NCI-H1105 (cell line): Measurements from ENCODE around the gene RAB32.
"Not testable (repeated sequence)": the region's sequence is repeated elsewhere in the genome, so short reads cannot be mapped to it uniquely, and the experiment has no call there.

Experiments
- DNase-seq: peaks from one replicate; lab custom pipeline; 2025; lab: John Stamatoyannopoulos, UW

RAB32 gene

GRCh38 chr6:146543211-146543939 is at the start of gene RAB32:
Gene RAB32, plus strand, starts transcription at chr6:146543833. Its CDS starts 39 bp downstream, at chr6:146543872.
- no peak for DNase-seq

GRCh38 chr6:146498309-146498708 is 45.3 kb upstream of the RAB32 start:
- no peak for DNase-seq

- no peak for DNase-seq
Observed at GRCh38 chr6:146503096-146503495, 40.5 kb upstream of the RAB32 start.

- no peak for DNase-seq
Observed at GRCh38 chr6:146515212-146515611, 28.4 kb upstream of the RAB32 start.

GRCh38 chr6:146526192-146526591 is 17.4 kb upstream of the RAB32 start:
- DNase-seq: no peak

- DNase-seq: no peak
Observed at GRCh38 chr6:146532702-146533101, 10.9 kb upstream of the RAB32 start.

GRCh38 chr6:146542881-146543210 is 787 bp upstream of the RAB32 start:
- DNase-seq: no peak

GRCh38 chr6:146543940-146544615 is 445 bp downstream of the RAB32 start:
- DNase-seq: no peak

- DNase-seq: no peak
Observed at GRCh38 chr6:146544616-146545182, 1.1 kb downstream of the RAB32 start.

GRCh38 chr6:146545581-146545980 is 1.9 kb downstream of the RAB32 start:
- DNase-seq: no peak

GRCh38 chr6:146546443-146547043 is 2.9 kb downstream of the RAB32 start:
- no peak for DNase-seq

- no peak for DNase-seq
Observed at GRCh38 chr6:146547889-146548288, 4.3 kb downstream of the RAB32 start.

- DNase-seq: no peak
Observed at GRCh38 chr6:146548898-146549374, 5.3 kb downstream of the RAB32 start.

GRCh38 chr6:146550911-146551310 is 7.3 kb downstream of the RAB32 start:
- DNase-seq: no peak

- DNase-seq: no peak
Observed at GRCh38 chr6:146551545-146551944, 7.9 kb downstream of the RAB32 start.

GRCh38 chr6:146553377-146554135 is 9.9 kb downstream of the RAB32 start:
- DNase-seq: no peak

- DNase-seq: no peak
Observed at GRCh38 chr6:146560607-146561006, 17.0 kb downstream of the RAB32 start.

GRCh38 chr6:146566661-146567060 is 23.0 kb downstream of the RAB32 start:
- not testable (repeated sequence) for DNase-seq

GRCh38 chr6:146568619-146569018 is 25.0 kb downstream of the RAB32 start:
- not testable (repeated sequence) for DNase-seq

GRCh38 chr6:146574211-146574610 is 30.6 kb downstream of the RAB32 start:
- no peak for DNase-seq

- DNase-seq: no peak
Observed at GRCh38 chr6:146578054-146578453, 34.4 kb downstream of the RAB32 start.

- no peak for DNase-seq
Observed at GRCh38 chr6:146581968-146582367, 38.3 kb downstream of the RAB32 start.
